Activated gamma-delta T cell treated with Interleukin-2 at 50 U/mL for 16 hours (primary cell): Measurements from ENCODE around the gene HEXIM1.
A peak's percentile ranks its signal among the peaks of the same experiment; 100 is the strongest.
"Not testable (repeated sequence)": the region's sequence is repeated elsewhere in the genome, so short reads cannot be mapped to it uniquely, and the experiment has no call there.

Experiments used
- DNase-seq: peaks from one replicate; pipeline ENCODE4 v3.0.0-alpha.2; 2020

The HEXIM1 gene

DNA sequence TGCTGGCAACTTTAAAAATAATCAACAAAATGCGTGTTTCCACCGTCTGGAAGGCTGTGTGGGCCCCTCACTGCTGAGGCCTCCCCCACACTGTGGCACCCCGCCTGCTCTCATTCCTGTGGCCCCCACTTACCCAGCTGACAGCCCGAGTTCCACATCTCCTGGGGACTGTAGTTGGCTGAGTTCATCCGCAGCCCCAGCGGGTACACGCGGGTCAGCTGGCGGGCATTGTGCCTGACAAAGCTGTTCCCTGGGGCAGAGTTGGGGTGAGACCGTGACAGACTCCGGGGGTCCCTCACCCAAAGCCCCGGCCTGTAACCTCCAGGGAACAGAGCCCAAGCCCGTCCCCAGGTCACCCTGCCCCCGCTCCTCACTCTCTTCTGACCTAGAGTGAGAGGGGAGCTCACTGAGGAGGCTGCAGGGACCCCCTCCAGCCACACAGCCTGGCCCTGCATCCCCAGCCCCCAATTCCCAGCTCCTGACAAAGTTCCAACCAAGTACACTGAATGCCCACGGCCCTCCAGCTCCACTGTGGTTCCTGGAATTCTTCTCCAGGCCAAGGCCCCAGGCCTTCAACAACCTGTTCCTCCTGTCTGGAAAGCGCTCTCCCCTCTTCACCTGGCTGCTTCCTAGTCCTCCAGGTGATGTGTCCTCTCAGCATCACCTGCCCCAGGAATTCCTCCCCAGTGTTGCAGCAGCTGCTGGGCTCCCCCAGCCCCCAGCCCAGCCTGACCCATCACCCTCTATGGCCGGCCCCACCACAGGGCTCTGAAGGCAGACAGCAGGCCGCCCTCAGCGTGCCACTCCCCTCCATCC lies 34.0 kb upstream of the HEXIM1 start:
- no peak for DNase-seq

- DNase-seq = no peak
These were observed 33.2 kb upstream of the HEXIM1 start for GRCh38 chr17:45115015-45115625.

DNA sequence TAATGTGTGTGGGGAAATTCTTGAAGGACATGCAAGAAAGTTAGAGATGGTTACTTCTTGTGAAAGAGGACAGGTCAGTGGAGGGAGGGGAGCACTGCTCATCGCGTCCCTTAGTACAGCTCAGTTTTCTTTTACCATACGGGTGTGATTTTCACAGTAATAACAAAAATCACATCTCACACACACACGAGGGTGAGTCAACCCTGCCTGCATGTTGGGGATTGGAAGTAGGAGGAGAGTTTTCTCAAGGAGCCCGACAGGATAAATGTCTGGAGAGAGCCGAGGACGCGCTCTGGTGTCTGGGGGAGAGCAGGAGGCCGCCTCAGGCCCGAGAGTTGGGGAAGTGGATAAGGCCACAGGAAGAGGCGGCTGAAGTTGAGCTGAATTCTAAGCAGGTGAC lies 32.4 kb upstream of the HEXIM1 start:
- no peak for DNase-seq

GRCh38 chr17:45116434-45117016 lies 31.8 kb upstream of the HEXIM1 start:
- no peak for DNase-seq

GRCh38 chr17:45117334-45117733 lies 30.9 kb upstream of the HEXIM1 start:
- no peak for DNase-seq

DNA sequence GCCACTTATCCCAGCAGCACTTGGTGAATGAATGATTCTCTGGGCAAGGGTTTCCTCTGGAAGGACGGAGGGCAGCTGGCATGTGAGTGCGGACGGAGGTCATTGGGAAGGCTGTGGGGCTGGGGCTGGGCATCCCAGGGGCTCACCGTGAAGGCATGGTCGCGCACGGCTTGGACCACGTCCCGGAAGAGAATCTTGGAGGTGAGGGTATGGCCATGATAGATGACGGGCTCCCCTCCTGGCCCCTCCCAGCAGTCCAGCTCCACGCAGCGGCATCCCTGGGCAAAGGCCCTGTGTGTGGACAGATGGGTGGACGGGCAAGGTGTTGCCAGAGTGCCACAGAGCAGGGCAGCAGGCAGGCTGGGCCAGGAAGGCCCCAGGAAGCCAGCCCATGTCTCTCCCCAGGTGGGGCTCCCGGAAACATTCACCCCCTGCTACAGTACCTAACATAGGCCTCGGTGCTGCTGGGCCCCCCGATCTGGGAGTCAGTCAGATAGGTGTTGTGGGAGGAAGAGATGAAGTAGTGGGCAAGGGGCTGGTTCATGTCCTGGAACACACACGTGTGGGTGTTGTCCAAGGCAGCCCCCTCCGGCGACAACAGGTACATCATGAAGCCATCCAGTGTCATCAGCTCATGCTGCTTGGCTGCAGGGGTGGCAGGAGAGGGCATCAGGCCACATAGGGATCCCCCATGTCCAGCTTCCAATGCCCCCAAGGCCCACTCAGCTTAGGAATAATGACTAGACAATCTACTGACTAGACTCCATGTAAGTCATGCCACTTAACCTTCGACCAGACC lies 30.2 kb upstream of the HEXIM1 start:
- no peak for DNase-seq

DNA sequence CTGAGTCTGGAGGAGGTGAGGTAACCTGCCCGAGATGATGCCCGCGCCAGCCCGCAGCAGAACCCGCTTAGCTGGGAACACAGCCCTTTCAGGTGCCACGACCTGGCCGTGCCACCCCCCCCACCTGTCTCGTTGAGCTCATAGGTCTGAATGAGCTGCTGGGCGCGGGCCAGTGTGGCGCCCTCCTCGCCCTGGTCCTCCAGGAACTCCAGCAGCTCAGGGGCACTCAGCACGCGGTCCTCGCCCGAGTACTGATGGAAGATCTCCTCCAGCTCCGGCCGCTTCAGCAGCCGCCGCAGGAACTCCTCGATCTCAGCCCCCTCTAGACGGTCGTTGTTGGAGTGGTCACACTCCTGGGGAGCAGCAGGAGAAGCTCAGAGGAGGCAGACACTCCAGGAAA lies 29.6 kb upstream of the HEXIM1 start:
- no peak for DNase-seq

- DNase-seq = no peak
These were observed 28.3 kb upstream of the HEXIM1 start for GRCh38 chr17:45119964-45120363.

GRCh38 chr17:45120558-45120957 lies 27.7 kb upstream of the HEXIM1 start:
- DNase-seq = no peak

- DNase-seq = no peak
These were observed 27.2 kb upstream of the HEXIM1 start for GRCh38 chr17:45121055-45121454.

DNA sequence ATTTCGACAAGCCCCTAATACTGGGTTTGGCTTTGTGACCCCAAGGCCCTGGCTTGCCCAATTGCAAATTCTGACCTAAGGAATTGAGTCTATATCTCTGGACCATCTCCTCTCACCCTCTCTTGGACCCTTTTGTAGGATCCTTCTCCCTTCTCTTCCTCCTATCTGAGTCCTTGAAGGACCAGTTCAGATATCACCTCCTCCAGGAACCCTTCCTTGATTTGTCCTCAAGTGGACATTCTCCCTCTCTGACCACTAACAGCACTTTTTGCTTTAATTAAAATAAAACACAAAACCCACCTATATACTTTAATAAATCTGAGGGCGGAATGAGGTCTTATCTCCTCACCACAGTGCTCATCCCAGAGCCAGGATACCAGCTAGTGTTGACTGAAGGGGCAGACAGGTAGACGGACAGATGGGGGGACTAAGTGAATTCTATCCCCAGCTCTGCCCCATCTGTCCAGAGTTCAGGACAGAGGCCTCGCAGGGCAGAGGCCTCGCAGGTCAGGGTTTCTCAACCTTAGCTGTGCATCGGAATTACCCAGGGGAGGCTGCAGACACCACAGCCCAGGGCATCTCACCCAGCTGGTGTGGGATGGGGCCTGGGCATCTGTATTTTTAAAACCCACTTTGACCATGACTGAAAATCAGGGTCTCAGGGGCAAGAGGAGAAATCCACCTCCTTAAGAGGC lies 25.1 kb upstream of the HEXIM1 start:
- DNase-seq = no peak

DNA sequence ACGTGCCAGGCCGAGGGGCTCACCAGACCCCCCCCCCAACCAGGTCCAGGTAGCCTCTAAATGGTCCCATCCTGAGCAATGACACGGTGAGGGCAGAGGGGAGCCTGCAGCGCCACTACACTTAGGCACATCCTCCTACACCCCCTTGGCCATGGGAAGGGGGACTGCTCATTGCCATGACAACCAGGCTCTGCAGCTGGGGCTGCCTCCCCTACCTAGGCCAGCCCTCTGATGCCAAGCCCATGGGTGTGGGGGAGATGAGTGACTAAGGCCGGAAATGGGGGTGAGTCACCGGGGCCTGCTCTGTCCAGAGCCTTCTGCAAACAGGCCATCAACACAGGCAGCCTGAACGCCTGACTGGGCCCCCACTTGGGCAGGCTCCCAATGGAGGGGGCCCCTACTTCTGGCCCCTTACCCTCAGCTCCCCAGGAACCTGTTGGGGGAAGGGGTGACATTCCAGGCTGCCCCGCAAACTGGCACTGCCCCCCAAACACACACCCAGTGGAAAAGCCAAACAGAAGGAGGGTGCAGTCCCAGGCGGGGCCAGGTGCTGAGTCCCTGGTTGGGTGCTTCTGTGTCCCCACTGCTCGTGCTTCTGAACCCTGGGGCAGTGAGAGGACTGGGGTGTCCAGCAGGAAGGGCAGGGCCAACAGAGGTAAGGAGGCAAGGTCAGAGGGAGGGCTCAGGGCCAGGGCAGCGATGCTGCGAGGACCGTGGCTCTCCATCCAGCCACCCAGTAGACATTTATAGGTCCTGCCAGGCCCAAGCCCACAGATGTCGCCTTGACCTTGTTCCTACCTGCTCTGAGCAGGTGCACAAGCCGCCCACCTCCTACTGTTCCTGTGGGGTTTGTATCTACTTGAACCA lies 24.1 kb upstream of the HEXIM1 start:
- peak; percentile 38 for DNase-seq

DNA sequence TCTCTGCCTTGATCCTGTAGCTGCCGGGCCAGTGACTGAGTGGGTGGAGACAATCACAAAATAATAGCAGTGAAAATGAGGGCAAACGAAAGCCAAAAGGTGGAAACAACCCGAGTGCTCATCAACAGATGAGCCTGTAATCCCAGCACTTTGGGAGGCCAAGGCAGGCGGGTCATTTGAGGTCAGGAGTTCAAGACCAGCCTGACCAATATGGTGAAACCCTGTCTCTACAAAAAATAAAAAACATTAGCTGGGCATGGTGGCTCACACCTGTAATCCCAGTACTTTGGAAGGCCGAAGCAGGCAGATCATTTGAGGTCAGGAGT lies 23.5 kb upstream of the HEXIM1 start:
- not testable (repeated sequence) for DNase-seq

DNA sequence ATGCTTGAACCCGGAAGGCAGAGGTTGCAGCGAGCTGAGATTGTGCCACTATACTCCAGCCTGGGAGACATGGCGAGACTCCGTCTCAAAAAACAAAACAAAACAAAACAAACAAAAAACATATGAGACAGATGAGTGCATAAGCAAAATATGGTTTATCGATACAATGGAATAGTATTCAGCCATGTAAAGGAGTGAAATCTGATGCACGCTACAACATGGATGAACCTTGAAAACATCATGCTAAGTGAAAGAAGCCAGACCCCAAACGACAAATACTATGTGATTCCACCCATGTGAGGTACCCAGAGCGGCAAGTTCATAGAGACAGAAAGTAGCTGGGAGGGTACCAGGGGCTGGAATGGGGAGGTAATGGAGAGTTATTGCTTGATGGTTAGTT lies 22.8 kb upstream of the HEXIM1 start:
- DNase-seq = no peak

GRCh38 chr17:45127207-45127547 lies 21.1 kb upstream of the HEXIM1 start:
- no peak for DNase-seq

- no peak for DNase-seq
These were observed 20.6 kb upstream of the HEXIM1 start for GRCh38 chr17:45127548-45128300.

- DNase-seq = no peak
These were observed 19.9 kb upstream of the HEXIM1 start for GRCh38 chr17:45128331-45128730.

- DNase-seq = no peak
These were observed 19.3 kb upstream of the HEXIM1 start for GRCh38 chr17:45128989-45129388.

DNA sequence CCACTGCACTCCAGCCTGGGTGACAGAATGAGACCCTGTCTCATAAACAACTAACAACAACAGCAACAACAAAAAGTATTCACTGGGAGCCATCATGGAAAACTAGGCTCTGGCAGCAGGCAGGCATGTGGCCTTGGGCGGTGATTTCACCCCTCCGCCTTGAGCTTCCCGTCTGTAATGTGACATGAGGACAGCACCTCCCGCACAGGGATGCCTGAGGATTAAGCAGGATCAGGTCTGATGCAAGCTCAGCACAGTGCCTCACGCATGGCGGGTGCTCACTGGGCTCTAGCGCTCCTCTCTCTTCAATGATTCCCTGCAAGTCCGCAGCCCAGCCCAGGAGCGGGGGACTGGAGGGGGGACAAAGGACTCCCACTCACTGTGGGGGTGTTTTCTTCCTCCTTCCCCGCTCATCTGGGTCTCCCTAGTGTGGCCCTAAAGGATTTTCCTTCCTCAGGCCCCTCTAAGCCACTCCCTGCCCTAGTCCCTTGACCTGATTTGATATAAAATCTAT lies 18.8 kb upstream of the HEXIM1 start:
- no peak for DNase-seq

GRCh38 chr17:45129940-45130680 lies 18.2 kb upstream of the HEXIM1 start:
- DNase-seq = no peak
